Fibroblast of lung (primary cell): ENCODE measurements around the gene PPP1R26.
"Not testable (repeated sequence)": the region's sequence is repeated elsewhere in the genome, so short reads cannot be mapped to it uniquely, and the experiment has no call there.

Experiments
- EZH2 ChIP-seq: IDR thresholded peaks from 2 replicates; pipeline ENCODE4 v1.5.1; 2012; ENCODE audit warnings: low read length, control low read depth, mild to moderate bottlenecking; ENCODE audit errors: missing control alignments
- TF ChIP-seq, protein P1 (sequence below), 2 donors: IDR thresholded peaks in 1 of 2; conservative IDR thresholded peaks in 1 of 2; 1 replicate in 1 of 2; 2 replicates in 1 of 2; pipeline ENCODE4 v1.5.1; 2011 to 2012; ENCODE audit warnings: low read length in 2 of 2, control low read depth in 1 of 2, inconsistent platforms in 1 of 2, low read depth in 1 of 2, mild to moderate bottlenecking in 1 of 2

DNA sequence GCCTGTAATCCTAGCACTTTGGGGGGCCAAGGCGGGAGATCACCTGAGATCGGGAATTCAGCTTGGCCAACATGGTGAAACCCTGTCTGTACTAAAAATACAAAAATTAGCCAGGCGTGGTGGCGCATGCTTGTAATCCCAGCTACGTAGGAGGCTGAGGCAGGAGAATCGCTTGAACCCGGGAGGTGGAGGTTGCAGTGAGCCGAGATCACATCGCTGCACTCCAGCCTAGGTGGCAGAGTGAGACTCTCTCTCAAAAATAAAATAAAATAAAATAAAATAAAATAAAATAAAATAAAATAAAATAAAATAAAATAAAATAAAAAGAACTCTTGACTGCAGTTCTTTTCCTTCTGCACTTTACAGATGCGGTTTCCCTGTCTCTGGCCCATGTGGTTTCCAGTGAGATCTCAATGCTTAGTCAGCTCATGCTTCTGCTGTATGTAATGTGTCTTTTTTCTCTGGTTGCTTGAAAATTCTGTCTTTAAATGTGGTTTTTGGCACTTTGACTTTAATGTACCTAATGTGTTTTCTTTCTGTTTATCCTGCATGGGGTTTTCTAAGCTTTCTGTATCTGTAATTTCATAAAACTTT is 49.4 kb downstream of the PPP1R26 start:
- TF ChIP-seq, protein P1, sequence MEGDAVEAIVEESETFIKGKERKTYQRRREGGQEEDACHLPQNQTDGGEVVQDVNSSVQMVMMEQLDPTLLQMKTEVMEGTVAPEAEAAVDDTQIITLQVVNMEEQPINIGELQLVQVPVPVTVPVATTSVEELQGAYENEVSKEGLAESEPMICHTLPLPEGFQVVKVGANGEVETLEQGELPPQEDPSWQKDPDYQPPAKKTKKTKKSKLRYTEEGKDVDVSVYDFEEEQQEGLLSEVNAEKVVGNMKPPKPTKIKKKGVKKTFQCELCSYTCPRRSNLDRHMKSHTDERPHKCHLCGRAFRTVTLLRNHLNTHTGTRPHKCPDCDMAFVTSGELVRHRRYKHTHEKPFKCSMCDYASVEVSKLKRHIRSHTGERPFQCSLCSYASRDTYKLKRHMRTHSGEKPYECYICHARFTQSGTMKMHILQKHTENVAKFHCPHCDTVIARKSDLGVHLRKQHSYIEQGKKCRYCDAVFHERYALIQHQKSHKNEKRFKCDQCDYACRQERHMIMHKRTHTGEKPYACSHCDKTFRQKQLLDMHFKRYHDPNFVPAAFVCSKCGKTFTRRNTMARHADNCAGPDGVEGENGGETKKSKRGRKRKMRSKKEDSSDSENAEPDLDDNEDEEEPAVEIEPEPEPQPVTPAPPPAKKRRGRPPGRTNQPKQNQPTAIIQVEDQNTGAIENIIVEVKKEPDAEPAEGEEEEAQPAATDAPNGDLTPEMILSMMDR (conservative IDR thresholded peaks at IDR 0.05 in 1 of 2, IDR thresholded peaks at IDR 0.05 in 1 of 2; ENCODE audit: low read depth in 1 of 2, low read length in 2 of 2): not testable (repeated sequence)
- not testable (repeated sequence) for TF ChIP-seq EZH2
